Measurements from ENCODE around the gene AKAP13.

- TF ChIP-seq CTCF (IDR thresholded peaks at IDR 0.05), result no peak
- TF ChIP-seq EZH2 (IDR thresholded peaks at IDR 0.05), result no peak
- TF ChIP-seq EZH2phosphoT487 (IDR thresholded peaks at IDR 0.05), result no peak
These were observed 360.6 kb downstream of the AKAP13 start for GRCh38 chr15:85741021-85741421.

All from neural progenitor cell (in vitro differentiated cells).